Ovary (tissue), 9 donors: Measurements from ENCODE around the gene PHB1. TPM values are rescaled to one million over a fixed set of nuclear protein-coding genes. Genes with fewer than 3 reads are reported as not detected.

Experiments used
- DNase-seq, 5 donors: peaks; one replicate each; pipeline ENCODE4 v3.0.0-alpha.2; 2019 to 2020
- H3K27ac ChIP-seq, 2 donors: fragments of 200-600 bp; one replicate each; pipeline versions ENCODE4 v1.5.1 to v1.8.0; 2019 to 2022
- H3K27me3 ChIP-seq: fragments of 200-600 bp; one replicate; pipeline ENCODE4 v1.8.0; 2022
- H3K36me3 ChIP-seq: fragments of 200-600 bp; sonication (generic); one replicate; pipeline ENCODE4 v1.5.1; 2019
- H3K4me1 ChIP-seq: one replicate; pipeline ENCODE4 v1.8.1; 2013; ENCODE audit warnings: mild to moderate bottlenecking, moderate library complexity; ENCODE audit not compliant: insufficient read depth
- H3K4me3 ChIP-seq: fragments of 200-600 bp; sonication (generic); one replicate; pipeline ENCODE4 v1.5.1; 2017
- H3K9me3 ChIP-seq, 2 donors: fragments of 200-600 bp in 1 of 2; sonication (generic) in 1 of 2; one replicate each; pipeline versions ENCODE4 v1.5.1 to v1.8.1; 2013 to 2019; ENCODE audit warnings: mild to moderate bottlenecking in 1 of 2, moderate library complexity in 1 of 2
- CTCF ChIP-seq, 3 donors: fragments of 450-650 bp in 2 of 3; fragments of 200-600 bp in 1 of 3; IDR thresholded peaks; one replicate each; pipeline versions ENCODE4 v1.5.1 to v1.8.0; 2016 to 2022; ENCODE audit warnings: antibody characterized with exemption in 3 of 3, mild to moderate bottlenecking in 1 of 3
- EP300 ChIP-seq: sonication (generic); formaldehyde crosslinking; IDR thresholded peaks from one replicate; pipeline ENCODE4 v1.6.1; 2017; ENCODE audit warnings: antibody characterized with exemption
- POLR2A ChIP-seq: fragments of 450-650 bp; IDR thresholded peaks from one replicate; pipeline ENCODE4 v1.6.1; 2017; ENCODE audit warnings: antibody characterized with exemption, mild to moderate bottlenecking, moderate library complexity
- whole genome bisulfite sequencing, 3 donors: extraction: QIAGEN DNeasy Blood & Tissue Kit in 1 of 3; methylation state at CpG; one replicate each; pipeline versions ENCODE4 v1.1.5 to v1.1.7; 2013 to 2017; 5-methylcytosine and 5-hydroxymethylcytosine counted together
- intact Hi-C, 4 donors: fragments of 100-400 bp; cut with DNase I; formaldehyde crosslinking; loops; one replicate each; pipeline versions ENCODE4 v1.11.0 to v1.15.1; 2022 to 2023
- polyA plus RNA-seq, 2 donors: library from polyadenylated mRNA; stranded (reverse); fragments of 200-250 nt in 1 of 2; fragments of 350-450 nt in 1 of 2; fragmentation: Illumina TruSeq in 1 of 2; extraction: RNeasy Lipid Tissue Mini Kit (QIAGEN cat#74804) in 1 of 2; gene quantifications; one replicate each; pipeline ENCODE4 v1.2.3, GENCODE V29; 2013 to 2014
- small RNA-seq: library from RNA; depleted of rRNA; stranded (forward); fragments of <200 nt; gene quantifications from one replicate; pipeline ENCODE3, GENCODE V24; 2016
- total RNA-seq, 7 donors: library from RNA; depleted of rRNA in 2 of 7; stranded (reverse); fragments of >200 nt in 2 of 7; fragmentation: NEBNext Ultra II Directional in 3 of 7; extraction: Animal tissue kit (Norgen Biotek cat#: 25700) in 3 of 7; gene quantifications; one replicate each; pipeline versions ENCODE4 v1.1.0 to v1.2.4, GENCODE V29; 2016 to 2023
- donor health status: DM: no; HTN: no; CAD: no; lungs with moderate emphysema.
- donor health status: DM: no; HTN: no; CAD: no.
- donor health status: Bipolar disorder and iron deficiency.
- donor health status: DM: yes; HTN: yes; CAD: no.
- donor health status: DM: no; HTN: no; CAD: no.
- donor health status: DM: yes; HTN: yes; CAD: no.

Gene PHB1
- total and polyA plus RNA-seq, 9 donors = 46.0 to 148 (median 106) TPM

- TF ChIP-seq POLR2A (no peak), CTCF (IDR thresholded peaks at IDR 0.05) (no peak), EP300 (no peak)
- Histone ChIP-seq H3K36me3 (no peaks in the 10 kb centered on the region), H3K4me1 (peaks cover 6% of the 10 kb centered on the region), H3K27me3 (no peaks in the 10 kb centered on the region), H3K4me3 (no peak overlapping the region), H3K9me3 (no peaks in the 10 kb centered on the region), H3K27ac (no peak overlapping the region)
- DNase-seq = no peak
- intact Hi-C loops = no loop called here
- WGBS, 3 donors = 36 to 44% (median 39%) methylated on average over 4 of the region's 4 CpGs
Observed at GRCh38 chr17:49358641-49359247, 55.9 kb downstream of the PHB1 start.

- Histone ChIP-seq H3K27me3 (no peaks in the 10 kb centered on the region), H3K4me1 (peaks cover 8% of the 10 kb centered on the region), H3K9me3 (no peaks in the 10 kb centered on the region), H3K36me3 (no peaks in the 10 kb centered on the region), H3K27ac (no peak overlapping the region), H3K4me3 (no peak overlapping the region)
- WGBS, 3 donors = 71 to 77% (median 76%) methylated on average over 3 of the region's 3 CpGs
- no peak for DNase-seq
- TF ChIP-seq CTCF (IDR thresholded peaks at IDR 0.05) (no peak), POLR2A (no peak), EP300 (no peak)
- intact Hi-C loops = no loop called here
Observed at GRCh38 chr17:49357516-49357915, 57.2 kb downstream of the PHB1 start.

- peaks cover 8% of the 10 kb centered on the region for H3K4me1 ChIP-seq
- H3K4me3 ChIP-seq = no peak overlapping the region
- no peak for DNase-seq
- H3K27me3 ChIP-seq = no peaks in the 10 kb centered on the region
- H3K27ac ChIP-seq = no peak overlapping the region
- H3K36me3 ChIP-seq = no peaks in the 10 kb centered on the region
- TF ChIP-seq CTCF (IDR thresholded peaks at IDR 0.05) (no peak), POLR2A (no peak), EP300 (no peak)
- 89 to 97% (median 95%) methylated on average over 5 of the region's 5 CpGs for WGBS, 3 donors
- no peaks in the 10 kb centered on the region for H3K9me3 ChIP-seq
- intact Hi-C loops = no loop called here
Observed at GRCh38 chr17:49356320-49356719, 58.4 kb downstream of the PHB1 start.

Small RNA genes within 50 kb of the gene (small RNA-seq; reads per million reads assigned to genes)
- gene RF00019 = not detected

Other genes with a start within 250 kb of the PHB1 start
- gene GNGT2, start 204.3 kb downstream of the PHB1 start, total RNA-seq = 1 to 10 TPM in 6 of 7 donors, under 1 TPM in 1; 0.48 to 2.9 (median 1.5) TPM
- 1 to 10 TPM; 2.6 to 4.6 TPM for gene GNGT2, start 204.3 kb downstream of the PHB1 start, polyA plus RNA-seq
- gene ABI3, start 204.2 kb downstream of the PHB1 start, total RNA-seq = 1 to 10 TPM; 2.3 to 6.7 (median 4.4) TPM
- 1 to 10 TPM; 3.5 to 4.6 TPM for gene ABI3, start 204.2 kb downstream of the PHB1 start, polyA plus RNA-seq
- gene PHOSPHO1, start 184.1 kb downstream of the PHB1 start, total RNA-seq = under 1 TPM in 3 of 7 donors, not detected in 4; 0.23 to 0.92 (median 0.26) TPM
- under 1 TPM in 1 of 2 donors, not detected in 1; 0.24 TPM for gene PHOSPHO1, start 184.1 kb downstream of the PHB1 start, polyA plus RNA-seq
- 10 to 100 TPM; 26.0 to 60.9 (median 52.4) TPM for gene ZNF652, start 52.6 kb downstream of the PHB1 start, total RNA-seq
- 10 to 100 TPM; 17.1 to 19.4 TPM for gene ZNF652, start 52.6 kb downstream of the PHB1 start, polyA plus RNA-seq
- 10 to 100 TPM in 1 of 7 donors, 1 to 10 TPM in 5, under 1 TPM in 1; 0.35 to 13.2 (median 3.4) TPM for gene NGFR, start 80.4 kb upstream of the PHB1 start, total RNA-seq
- 1 to 10 TPM; 1.8 to 4.1 TPM for gene NGFR, start 80.4 kb upstream of the PHB1 start, polyA plus RNA-seq
- gene NXPH3, start 161.0 kb upstream of the PHB1 start, total RNA-seq = 10 to 100 TPM in 4 of 7 donors, 1 to 10 TPM in 3; 1.2 to 26.0 (median 10.7) TPM
- 10 to 100 TPM in 1 of 2 donors, 1 to 10 TPM in 1; 7.1 to 16.6 TPM for gene NXPH3, start 161.0 kb upstream of the PHB1 start, polyA plus RNA-seq